Left colon (tissue), 2 donors: Measurements from ENCODE around the gene TSC2. TPM values are rescaled to one million over a fixed set of nuclear protein-coding genes. Genes with fewer than 3 reads are reported as not detected.
"Not testable (repeated sequence)": the region's sequence is repeated elsewhere in the genome, so short reads cannot be mapped to it uniquely, and the experiment has no call there.

Experiments used
- ATAC-seq: fragments of 200-7000 bp; cut with Tn5 transposase; one replicate; pipeline ENCODE4 v1.9.1; 2020; ENCODE audit warnings: mild to moderate bottlenecking, moderate library complexity
- DNase-seq, 2 donors: peaks; one replicate each; pipeline ENCODE4 v3.0.0-alpha.2; 2020
- intact Hi-C, 2 donors: fragments of 100-400 bp; cut with DNase I in 1 of 2; cut with micrococcal nuclease in 1 of 2; formaldehyde crosslinking; loops; one replicate each; pipeline versions ENCODE4 v1.11.2 to v1.14.0; 2022; cut with DNase I, micrococcal nuclease
- total RNA-seq, 2 donors: library from RNA; stranded (reverse); fragmentation: NEBNext Ultra II Directional; extraction: Animal tissue kit (Norgen Biotek cat#: 25700); gene quantifications; one replicate each; pipeline ENCODE4 v1.2.1, GENCODE V29; 2021
- donor health status: DM: no; HTN: no; CAD: no.
- donor health status: DM: yes; HTN: yes; CAD: no.

TSC2 gene
- total RNA-seq, 2 donors from 2014 or later, result 115 to 118 TPM

DNA sequence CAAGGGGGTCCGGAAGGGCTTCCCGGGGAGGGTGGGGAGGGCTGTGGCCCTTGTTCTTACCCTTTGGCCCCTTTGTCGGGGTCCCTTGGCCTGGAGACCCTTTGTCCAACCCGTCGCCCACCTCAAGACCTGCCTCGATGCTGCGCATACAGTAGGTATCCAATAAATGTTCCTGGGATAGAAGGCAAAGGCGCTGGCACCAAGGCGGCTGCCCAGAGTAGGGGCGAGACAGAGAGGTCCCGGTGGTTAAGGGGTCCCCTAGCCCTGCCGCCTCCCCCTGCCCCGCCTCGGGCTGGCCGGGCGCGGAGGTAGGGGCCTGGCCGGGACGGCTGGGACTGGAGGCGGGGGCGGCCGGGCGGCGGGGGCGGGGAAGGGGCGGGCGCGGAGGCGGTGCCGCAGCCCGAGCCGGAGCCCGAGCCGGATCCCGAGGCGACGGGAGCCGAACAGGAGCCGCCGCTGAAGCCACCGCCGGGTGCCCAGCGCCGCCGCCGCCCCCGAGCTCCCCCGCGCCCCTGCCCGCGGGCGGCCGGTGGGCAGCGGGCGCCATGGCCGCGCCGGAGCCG is 21.2 kb upstream of the TSC2 start, which contains the start of gene NHERF2:
Gene NHERF2 (plus strand): TSS at position 442 of the 563 bp plus-strand sequence. CDS start 104 bp downstream, at position 546.
- ATAC-seq (peak; percentile 33), DNase-seq (no peak)
- intact Hi-C loops, result loop anchor here in 1 of 2 donors (5.0 kb wide), 1 partner anchor 116 kb away; no protein-coding TSS in a partner anchor

DNA sequence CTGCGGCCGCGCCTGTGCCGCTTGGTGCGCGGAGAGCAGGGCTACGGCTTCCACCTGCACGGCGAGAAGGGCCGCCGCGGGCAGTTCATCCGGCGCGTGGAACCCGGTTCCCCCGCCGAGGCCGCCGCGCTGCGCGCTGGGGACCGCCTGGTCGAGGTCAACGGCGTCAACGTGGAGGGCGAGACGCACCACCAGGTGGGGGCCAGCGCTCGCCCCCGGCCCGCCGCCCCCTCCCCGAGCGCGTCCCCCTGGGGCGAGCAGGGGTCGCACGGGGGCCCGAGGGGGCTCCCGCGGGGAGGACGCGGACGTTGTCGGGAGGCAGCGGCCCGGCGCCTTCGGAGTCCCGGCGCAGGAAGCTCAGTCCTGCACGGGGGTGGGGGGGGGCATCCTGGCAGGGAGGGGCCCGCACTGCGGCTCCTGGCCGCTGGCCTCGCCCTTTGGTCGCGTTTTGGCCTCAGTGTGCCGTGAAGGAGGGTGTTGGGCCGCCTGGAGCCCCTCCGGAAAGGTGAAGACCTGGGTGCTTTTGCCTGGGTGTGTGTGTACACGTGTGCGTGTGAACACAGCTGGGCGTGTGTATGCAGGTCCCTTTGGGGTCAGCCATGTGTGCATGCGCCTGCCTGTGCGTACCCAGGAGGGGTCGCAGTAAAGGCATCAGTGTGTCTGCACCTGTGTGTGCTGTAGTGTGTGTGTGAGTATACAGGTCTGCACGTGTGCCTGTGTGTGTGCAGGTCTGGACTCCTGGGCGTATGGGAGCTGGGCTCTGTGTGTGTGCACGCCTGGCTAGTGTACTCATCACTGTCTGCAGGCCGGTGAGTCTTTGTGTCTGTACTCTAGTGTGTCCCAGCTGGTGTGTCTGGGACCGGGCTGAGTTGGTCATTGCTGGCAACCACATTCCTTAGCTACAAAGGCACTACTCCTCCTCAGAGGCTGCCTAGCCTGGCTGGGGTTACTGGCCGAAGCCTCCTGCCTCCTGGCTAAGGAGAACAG is 20.5 kb upstream of the TSC2 start:
- peak in 1 of 2 donors; percentile 21 for DNase-seq

DNA sequence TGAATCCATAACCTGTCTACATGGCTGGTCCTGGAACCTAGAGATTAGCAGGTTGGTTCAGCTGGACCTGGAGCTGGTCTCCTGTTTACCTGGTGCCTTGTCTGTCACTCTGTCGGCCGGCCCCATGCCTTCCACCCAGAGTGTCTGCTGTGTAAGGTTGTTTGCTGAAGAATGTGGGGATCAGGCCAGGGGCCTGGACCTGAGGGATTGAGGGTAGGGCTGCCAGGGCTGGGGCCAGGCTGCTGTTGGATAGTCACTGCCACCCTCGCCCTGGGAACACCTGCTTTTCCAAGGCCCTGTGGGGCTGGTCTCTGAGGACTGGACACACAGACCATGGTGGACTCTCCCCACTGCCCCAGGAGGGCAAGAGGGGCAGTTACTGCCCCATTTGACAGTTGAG is 19.6 kb upstream of the TSC2 start:
- intact Hi-C loops, result loop anchor here in 1 of 2 donors (5.0 kb wide), 1 partner anchor 114 kb away; no protein-coding TSS in a partner anchor
- ATAC-seq, result no peak
- no peak for DNase-seq

More for the DNA sequence above, 20.5 kb upstream of the TSC2 start:
- ATAC-seq, result peak; percentile 20
- intact Hi-C loops, result loop anchor here in 1 of 2 donors (5.0 kb wide), 1 partner anchor 115 kb away; no protein-coding TSS in a partner anchor

DNA sequence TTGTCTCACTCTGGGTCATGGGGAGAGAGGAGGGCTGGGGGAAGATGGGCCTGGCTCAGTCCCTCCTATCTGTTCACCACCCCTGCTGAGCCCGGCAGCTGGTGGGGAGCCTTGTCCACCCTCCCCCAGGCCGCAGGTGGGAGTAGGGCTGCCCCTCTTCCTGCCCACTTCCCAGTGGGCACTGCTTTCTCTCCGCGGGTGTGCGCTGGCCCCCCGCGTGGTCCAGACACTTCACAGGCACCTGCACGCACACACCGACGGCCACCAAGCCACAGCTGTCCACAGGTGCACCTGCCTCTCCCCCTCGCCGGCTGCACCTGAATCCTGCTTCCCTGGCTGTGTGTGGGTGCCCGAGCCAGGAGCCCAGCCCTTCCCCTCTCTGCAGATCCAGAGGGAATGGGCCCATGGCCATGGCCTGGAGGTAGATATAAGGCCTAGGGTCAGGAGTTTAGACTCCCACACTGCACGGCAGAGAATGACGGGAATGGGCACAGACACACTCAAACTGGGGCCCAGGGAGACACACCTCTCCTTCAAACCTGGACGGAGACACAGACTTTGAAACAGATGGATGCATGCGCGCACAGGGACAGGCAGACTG is 19.1 kb upstream of the TSC2 start:
- DNase-seq, result no peak
- no peak for ATAC-seq
- intact Hi-C loops, result loop anchor here in 1 of 2 donors (5.0 kb wide), 1 partner anchor 114 kb away; no protein-coding TSS in a partner anchor

DNA sequence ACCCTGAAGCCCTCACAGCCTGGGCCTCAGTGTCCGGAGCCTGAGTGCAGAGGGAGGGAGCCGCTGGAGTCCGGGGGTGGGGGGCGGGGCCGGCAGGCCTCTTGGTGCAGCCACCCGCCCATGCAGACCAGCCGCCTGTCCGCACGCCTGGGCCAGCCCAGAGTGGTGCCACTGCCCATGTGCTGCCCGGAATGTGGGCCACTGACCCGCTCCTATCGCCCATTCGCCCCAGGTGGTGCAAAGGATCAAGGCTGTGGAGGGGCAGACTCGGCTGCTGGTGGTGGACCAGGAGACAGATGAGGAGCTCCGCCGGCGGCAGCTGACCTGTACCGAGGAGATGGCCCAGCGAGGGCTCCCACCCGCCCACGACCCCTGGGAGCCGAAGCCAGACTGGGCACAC is 18.4 kb upstream of the TSC2 start:
- no peak for ATAC-seq
- no peak for DNase-seq
- intact Hi-C loops, result loop anchor here in 1 of 2 donors (5.0 kb wide), 1 partner anchor 113 kb away; no protein-coding TSS in a partner anchor

DNA sequence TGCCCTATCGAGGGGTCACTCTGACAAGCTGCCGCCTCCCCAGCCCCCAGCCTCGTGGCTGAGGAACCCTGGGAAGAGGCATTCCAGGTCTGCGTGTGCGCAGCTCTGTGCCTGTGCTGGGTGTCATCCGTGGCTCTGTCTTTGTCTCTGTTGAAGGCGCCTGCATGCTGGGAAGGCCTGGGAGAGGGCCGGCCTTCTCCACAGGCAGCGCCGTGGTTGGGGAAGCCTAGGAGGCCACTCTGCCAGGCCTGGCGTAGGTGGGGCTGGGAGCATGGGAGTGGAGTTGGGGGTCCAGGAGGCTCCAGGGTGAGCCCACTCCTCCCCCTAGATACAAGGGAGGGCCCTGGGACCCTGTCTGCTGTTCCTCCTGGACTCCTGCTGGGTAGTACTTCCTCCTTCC is 17.7 kb upstream of the TSC2 start:
- no peak for ATAC-seq
- intact Hi-C loops, result no loop called here
- DNase-seq, result no peak

DNA sequence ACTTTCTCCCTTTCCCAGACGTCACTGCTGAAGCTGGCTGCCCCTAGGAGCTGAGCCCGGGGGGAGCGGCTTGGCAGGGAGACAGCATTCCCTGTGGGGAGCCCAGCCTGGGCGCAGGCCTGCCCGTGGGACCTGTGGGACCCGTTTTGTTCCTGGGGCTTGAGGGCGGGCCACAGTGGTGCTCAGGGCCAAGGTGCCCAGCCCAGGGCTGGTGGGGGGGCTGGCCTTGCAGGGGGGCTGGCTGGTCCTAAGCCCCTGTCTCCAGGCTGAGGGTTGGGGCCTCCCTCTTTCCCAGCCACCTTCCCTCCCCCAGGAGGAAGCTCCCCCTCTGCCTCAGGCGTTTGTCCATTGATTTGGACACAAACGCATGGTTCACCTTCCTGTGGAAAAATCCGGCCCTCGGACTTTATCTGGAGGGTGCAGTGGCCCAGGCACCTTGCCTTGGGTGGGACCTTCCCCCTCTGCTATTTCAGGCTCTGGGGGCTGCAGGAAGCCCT is 16.7 kb upstream of the TSC2 start:
- no peak for ATAC-seq

DNA sequence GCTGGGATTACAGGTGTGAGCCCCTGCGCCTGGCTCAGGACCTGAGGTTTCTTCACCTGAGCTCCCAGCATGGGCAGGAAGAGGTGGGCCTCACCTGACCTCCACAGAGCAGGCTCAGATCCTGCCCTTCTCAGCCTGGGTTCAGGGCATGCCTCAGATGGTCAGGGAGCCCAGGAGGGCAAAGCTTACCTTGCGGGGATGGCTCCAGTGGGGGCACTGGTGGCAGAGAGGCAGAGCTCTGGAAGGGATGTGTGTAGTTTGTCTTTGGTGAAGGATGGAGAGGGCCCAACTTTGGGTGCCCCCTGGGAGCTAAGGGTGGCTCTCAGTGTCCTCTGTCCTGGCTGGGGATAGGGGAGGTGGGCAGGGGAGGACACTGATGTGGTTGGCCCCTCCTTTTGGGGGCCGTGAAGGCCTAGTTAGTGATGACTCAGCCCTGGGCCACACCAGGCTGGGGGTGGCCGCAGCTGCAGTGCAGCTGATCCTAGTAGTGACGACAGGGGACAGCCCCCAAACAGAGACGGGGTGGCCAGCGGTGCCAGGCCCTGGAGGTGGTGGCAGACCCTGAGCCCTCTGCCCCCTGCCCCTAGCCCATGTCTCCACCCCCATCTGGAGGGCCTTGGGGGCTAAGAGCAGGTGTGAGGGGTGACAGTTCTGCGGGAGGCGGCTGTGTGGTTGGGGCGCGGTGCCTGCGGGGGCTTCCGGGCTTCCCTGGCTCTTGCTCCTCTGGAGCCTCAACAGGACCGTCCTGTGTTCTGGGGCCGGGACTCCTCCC is 15.3 kb upstream of the TSC2 start:
- DNase-seq (no peak), ATAC-seq (no peak)
- intact Hi-C loops, result no loop called here

More for the DNA sequence above, 16.7 kb upstream of the TSC2 start:
- DNase-seq, result no peak
- intact Hi-C loops, result no loop called here

DNA sequence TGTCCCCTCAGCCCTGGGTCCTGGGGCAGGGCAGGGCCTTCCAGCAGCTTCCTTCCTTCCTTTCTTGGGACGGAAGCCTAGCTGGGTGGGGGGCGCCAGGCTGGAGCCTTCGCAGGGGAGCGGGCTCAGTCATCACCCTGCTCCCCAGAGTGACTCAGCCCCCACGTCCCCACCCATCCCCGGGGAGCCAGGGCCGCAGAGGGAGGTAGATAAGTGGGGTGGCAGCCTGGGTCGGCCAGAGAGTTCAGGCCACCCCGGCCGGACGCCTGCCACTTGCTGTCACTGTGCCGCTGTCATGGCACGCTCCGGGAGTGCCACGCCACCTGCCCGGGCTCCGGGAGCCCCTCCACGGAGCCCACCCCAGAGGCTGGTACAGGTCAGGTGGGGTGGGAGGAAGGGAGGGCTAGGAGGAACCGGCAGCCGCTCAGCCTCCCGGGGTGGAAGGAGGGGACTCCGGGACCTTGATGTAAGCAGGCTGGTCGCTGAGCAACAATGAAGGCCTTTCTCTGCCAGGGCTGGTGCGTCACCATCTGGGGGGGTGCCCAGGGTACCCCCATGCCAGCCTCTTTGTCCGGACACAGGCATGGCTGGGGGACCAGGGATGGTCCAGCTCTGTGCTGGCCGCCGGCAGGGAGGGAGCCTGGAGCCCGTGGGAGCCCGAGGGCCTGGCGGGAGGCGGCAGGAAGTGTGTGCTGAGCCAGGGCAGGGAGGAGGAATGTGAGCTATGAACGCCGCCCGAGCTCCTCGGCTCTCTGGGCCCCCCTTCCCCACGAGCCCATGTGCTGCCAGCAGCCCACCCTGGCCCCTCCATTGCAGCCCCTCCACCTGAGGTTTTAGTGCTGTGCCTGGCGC is 14.5 kb upstream of the TSC2 start:
- intact Hi-C loops, result no loop called here
- peak; percentile 20 for ATAC-seq
- DNase-seq, result peak in 1 of 2 donors; percentile 30

DNA sequence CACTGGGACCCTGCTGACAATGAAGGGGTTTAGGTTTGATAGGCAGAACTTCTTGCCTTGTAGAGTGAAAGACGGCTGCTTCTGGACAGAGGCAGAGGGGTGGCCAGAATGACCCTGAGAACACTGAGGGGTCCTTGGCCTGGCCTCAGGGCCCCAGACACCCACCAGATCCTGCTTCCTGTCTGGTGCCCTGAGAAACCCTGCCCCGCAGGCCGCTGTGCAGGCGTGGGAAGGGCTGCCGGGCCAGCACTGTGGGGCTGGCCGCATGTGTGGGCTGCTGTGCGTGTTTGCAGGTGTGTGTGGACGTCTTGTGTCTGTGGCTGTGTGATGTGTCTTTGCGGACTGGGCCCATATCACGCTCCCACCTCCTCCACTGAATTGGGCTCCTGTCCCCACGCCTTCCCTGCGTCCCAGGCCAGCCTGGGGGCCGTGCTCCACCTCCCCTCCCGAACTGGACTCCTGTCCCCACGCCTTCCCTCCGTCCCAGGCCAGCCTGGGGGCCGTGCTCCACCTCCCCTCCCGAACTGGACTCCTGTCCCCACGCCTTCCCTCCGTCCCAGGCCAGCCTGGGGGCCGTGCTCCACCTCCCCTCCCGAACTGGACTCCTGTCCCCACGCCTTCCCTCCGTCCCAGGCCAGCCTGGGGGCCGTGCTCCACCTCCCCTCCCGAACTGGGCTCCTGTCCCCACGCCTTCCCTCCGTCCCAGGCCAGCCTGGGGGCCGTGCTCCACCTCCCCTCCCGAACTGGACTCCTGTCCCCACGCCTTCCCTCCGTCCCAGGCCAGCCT is 13.7 kb upstream of the TSC2 start:
- intact Hi-C loops, DNase-seq, ATAC-seq: not testable (repeated sequence)

DNA sequence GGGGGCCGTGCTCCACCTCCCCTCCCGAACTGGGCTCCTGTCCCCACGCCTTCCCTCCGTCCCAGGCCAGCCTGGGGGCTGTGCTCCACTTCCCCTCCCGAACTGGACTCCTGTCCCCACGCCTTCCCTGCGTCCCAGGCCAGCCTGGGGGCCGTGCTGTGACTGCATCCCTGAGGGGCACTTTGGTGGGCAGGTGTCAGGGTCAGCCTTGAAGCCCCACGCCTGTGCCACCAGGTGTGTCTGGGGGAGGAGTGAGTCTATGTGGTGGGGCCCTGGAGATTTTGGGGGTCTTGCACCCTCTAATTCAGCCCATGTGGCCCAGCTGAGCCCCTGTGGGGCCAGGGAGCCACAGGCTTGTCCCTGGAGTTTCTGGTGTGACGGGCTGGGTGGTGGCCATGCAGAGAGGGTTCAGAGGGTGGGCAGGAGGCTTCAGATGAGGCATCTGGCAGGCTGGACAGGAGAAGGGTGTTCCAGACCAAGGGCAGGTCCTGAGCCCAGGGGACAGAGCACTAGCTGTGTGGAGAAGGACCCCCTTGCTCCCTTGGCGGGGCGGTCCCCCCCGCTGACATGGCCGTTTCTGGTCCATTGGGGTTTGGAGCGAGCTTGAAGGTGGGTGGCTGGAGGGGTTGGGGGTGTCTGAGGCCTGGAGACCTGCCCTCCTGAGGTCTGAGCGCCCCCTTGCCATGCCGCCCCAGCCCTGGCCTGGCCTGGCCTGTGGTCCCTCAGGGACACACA is 12.9 kb upstream of the TSC2 start:
- intact Hi-C loops, result no loop called here
- DNase-seq, result no peak
- ATAC-seq, result no peak

DNA sequence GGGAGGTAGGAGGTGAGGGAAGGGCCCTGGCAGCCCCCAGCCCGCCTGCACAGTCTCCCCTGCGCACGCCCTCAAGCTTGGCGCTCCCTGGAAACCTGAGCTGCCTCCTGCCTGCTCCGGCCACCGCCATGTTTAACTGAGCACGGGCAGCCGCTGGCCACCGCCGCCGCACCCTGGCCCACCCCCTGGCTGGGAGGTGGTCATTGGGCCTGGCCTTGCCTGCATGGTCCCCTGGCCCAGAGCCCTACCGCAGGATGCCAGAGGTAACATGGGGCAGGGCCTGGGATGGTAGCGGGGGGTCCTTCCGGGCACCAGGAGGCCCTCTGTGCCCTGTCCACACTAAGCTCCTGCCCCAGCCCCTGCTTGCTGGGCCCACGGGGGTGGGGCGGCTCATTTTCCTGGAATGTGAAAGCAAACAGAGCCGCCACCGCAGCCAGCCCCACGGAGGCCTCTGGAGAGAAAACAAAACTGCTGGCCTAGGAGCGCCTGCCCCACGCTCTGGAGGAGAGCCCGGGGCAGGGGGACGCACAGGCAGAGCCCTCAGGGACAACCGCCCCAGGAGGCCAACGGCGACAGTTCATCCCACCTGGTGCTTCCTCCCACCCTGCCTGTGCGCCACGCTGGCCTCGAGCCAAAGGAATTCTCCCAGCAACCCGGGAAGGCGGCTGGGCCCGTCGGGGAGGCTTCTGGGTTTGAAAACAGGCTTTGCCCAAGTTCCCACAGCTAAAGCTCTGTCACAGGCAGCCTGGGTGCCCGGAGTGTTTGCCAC is 12.2 kb upstream of the TSC2 start:
- ATAC-seq (peak; percentile 4), DNase-seq (peak in 1 of 2 donors; percentile 62)
- intact Hi-C loops, result no loop called here

DNA sequence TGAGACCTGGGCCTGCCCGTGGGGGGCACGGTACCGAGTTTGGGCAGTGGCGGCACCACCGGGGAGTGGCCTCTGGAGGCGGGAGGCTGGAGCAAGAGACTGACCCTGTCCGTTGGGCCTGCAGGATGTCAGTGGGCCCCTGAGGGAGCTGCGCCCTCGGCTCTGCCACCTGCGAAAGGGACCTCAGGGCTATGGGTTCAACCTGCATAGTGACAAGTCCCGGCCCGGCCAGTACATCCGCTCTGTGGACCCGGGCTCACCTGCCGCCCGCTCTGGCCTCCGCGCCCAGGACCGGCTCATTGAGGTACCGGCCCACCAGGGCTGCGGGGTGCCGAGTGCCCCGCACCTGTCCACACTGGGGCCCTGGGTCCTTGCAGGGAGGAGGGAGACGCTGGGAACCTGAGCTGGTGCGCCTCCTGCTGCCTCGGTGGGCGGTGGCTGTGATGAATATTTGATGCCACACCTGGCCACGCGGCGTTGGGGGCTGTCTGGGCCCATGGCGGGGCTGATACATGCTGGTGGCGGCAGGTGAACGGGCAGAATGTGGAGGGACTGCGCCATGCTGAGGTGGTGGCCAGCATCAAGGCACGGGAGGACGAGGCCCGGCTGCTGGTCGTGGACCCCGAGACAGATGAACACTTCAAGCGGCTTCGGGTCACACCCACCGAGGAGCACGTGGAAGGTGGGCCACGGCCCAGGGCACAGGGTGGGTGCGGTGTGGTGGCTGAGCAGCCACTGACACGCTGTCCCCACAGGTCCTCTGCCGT is 11.4 kb upstream of the TSC2 start:
- ATAC-seq, result no peak
- intact Hi-C loops, result no loop called here
- DNase-seq, result no peak

DNA sequence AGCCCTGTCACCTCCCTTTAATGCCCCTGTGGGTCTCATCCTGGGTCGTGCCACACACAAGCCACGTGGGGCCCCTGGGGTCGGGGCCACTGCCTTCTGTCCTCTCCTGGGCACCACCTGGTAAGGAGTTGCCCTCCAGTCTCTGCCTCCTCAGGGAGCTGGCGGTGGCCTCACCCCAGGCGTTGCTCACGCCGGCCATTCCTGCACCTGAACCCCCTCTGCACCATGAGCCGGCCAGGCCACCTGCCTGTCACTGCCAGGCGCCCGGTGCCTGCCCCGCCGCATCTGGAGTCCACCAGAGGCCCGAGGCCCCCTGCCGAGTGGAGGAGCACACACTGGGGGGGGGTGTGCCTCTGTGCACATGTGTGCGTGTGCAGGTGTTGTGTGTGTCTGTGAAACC is 10.7 kb upstream of the TSC2 start:
- DNase-seq, result no peak
- intact Hi-C loops, result no loop called here
- no peak for ATAC-seq
